Measurements from ENCODE around the gene SUSD6.

SUSD6 gene

DNA sequence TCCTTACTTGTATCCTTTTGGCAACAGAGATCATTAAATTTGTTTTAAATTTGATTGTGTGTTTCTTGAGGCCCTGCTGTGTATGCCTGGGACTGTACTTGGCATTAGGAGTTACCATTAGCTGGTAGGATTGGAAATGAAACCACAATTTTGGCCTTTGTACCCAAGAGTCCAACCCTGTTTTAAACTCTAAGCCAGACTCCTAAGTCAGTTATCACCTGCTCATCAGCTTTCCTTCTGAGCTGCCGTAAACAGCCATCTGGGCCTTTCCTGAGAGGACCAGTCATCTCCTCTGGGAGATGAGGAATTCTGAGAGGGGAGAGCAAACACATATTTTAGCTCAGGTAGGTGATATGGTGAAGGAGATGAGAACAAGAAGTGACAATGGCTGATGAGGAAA is 81.2 kb downstream of the SUSD6 start:
- Histone ChIP-seq H3K9ac (ENCODE audit: low read depth, low read length, poor library complexity) (no peak overlapping the region), H2AK5ac (ENCODE audit: low read depth, low read length) (no peak overlapping the region), H4K8ac (ENCODE audit: low read depth, low read length) (no peak overlapping the region), H3K79me1 (ENCODE audit: low read depth, low read length) (no peaks in the 10 kb centered on the region), H3K9me3 (replicated peaks in 1 of 2; ENCODE audit: control insufficient read depth in 2 of 2, insufficient read depth in 1 of 2, low read depth in 1 of 2, low read length in 2 of 2) (no peaks in the 10 kb centered on the region), H3K23ac (ENCODE audit: low read depth, low read length, poor library complexity) (no peak overlapping the region), H3K4me1 (ENCODE audit: control insufficient read depth in 2 of 2, insufficient read depth in 1 of 2, low read depth in 1 of 2, low read length in 2 of 2) (peaks cover 31 to 45% of the 10 kb centered on the region in 2 donors), H3K14ac (ENCODE audit: low read length) (no peak overlapping the region), H3K4me2 (ENCODE audit: insufficient read depth, low read length, poor library complexity, severe bottlenecking) (no peak overlapping the region), H3K4me3 (ENCODE audit: low read length in 2 of 2) (no peak overlapping the region), H2BK120ac (ENCODE audit: low read depth, low read length) (no peak overlapping the region), H2BK5ac (ENCODE audit: low read length) (no peak overlapping the region), H3K27ac (replicated peaks; ENCODE audit: low read length) (no peak overlapping the region), H2BK15ac (ENCODE audit: low read length) (no peak overlapping the region), H2AFZ (ENCODE audit: low read length) (no peak overlapping the region), H3K18ac (ENCODE audit: low read length) (no peak overlapping the region), H2BK12ac (ENCODE audit: low read length) (no peak overlapping the region), H4K91ac (ENCODE audit: low read depth, low read length, poor library complexity) (no peak overlapping the region), H3K4ac (ENCODE audit: low read length) (no peak overlapping the region), H3K36me3 (replicated peaks in 1 of 2; ENCODE audit: control insufficient read depth in 2 of 2, insufficient read depth in 2 of 2, low read length in 2 of 2) (no peaks in the 10 kb centered on the region), H3K27me3 (ENCODE audit: control insufficient read depth in 3 of 3, insufficient read depth in 3 of 3, low read depth in 1 of 3, low read length in 3 of 3) (no peaks in the 10 kb centered on the region)
- DNase-seq (ENCODE audit: low spot score), result no peak
- no CpG with 5 or more reads among the region's 1 CpG for WGBS, 2 donors (ENCODE audit: extremely low coverage in 2 of 2, insufficient read length in 2 of 2, insufficient replicate concordance in 1 of 2)

DNA sequence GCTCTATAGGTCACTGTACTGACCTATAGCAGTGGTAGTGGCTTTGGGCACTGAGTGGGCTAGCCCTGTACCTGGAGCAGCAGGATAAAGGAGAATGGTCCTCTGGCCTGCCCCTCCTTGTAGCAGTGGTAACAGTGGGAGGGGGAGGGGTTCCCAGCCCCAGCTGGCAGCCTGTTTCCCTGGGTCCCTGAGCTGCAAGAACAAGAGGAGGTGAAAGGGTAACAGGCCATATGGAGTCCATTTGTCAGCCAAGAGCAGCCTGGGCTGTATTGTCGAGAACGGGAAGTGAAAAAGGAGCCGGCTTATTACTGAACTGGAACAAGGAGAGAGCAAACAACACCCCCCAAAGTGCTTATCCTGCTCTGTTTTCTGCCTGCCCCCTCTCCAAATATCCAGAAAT is 81.7 kb downstream of the SUSD6 start:
- H2BK15ac ChIP-seq (ENCODE audit: low read length), result no peak overlapping the region
- no CpG with 5 or more reads among the region's 3 CpGs for WGBS, 2 donors (ENCODE audit: extremely low coverage in 2 of 2, insufficient read length in 2 of 2, insufficient replicate concordance in 1 of 2)
- no peak overlapping the region for H2BK12ac ChIP-seq (ENCODE audit: low read length)
- H3K4ac ChIP-seq (ENCODE audit: low read length), result no peak overlapping the region
- H3K79me1 ChIP-seq (ENCODE audit: low read depth, low read length), result no peaks in the 10 kb centered on the region
- no peak overlapping the region for H3K4me2 ChIP-seq (ENCODE audit: insufficient read depth, low read length, poor library complexity, severe bottlenecking)
- peaks cover 29 to 44% of the 10 kb centered on the region in 2 donors for H3K4me1 ChIP-seq (ENCODE audit: control insufficient read depth in 2 of 2, insufficient read depth in 1 of 2, low read depth in 1 of 2, low read length in 2 of 2)
- H3K27ac ChIP-seq (replicated peaks; ENCODE audit: low read length), result no peak overlapping the region
- no peaks in the 10 kb centered on the region for H3K36me3 ChIP-seq (replicated peaks in 1 of 2; ENCODE audit: control insufficient read depth in 2 of 2, insufficient read depth in 2 of 2, low read length in 2 of 2)
- H3K23ac ChIP-seq (ENCODE audit: low read depth, low read length, poor library complexity), result no peak overlapping the region
- H3K9me3 ChIP-seq (replicated peaks in 1 of 2; ENCODE audit: control insufficient read depth in 2 of 2, insufficient read depth in 1 of 2, low read depth in 1 of 2, low read length in 2 of 2), result no peaks in the 10 kb centered on the region
- no peak for DNase-seq (ENCODE audit: low spot score)
- H4K8ac ChIP-seq (ENCODE audit: low read depth, low read length), result no peak overlapping the region
- H3K14ac ChIP-seq (ENCODE audit: low read length), result no peak overlapping the region
- no peaks in the 10 kb centered on the region for H3K27me3 ChIP-seq (ENCODE audit: control insufficient read depth in 3 of 3, insufficient read depth in 3 of 3, low read depth in 1 of 3, low read length in 3 of 3)
- peak overlapping the region; percentile 0 for H2AK5ac ChIP-seq (ENCODE audit: low read depth, low read length)
- no peak overlapping the region for H2AFZ ChIP-seq (ENCODE audit: low read length)
- H2BK5ac ChIP-seq (ENCODE audit: low read length), result no peak overlapping the region
- H3K18ac ChIP-seq (ENCODE audit: low read length), result peak overlapping the region; percentile 2
- no peak overlapping the region for H2BK120ac ChIP-seq (ENCODE audit: low read depth, low read length)
- no peak overlapping the region for H3K4me3 ChIP-seq (ENCODE audit: low read length in 2 of 2)
- H4K91ac ChIP-seq (ENCODE audit: low read depth, low read length, poor library complexity), result no peak overlapping the region
- no peak overlapping the region for H3K9ac ChIP-seq (ENCODE audit: low read depth, low read length, poor library complexity)

DNA sequence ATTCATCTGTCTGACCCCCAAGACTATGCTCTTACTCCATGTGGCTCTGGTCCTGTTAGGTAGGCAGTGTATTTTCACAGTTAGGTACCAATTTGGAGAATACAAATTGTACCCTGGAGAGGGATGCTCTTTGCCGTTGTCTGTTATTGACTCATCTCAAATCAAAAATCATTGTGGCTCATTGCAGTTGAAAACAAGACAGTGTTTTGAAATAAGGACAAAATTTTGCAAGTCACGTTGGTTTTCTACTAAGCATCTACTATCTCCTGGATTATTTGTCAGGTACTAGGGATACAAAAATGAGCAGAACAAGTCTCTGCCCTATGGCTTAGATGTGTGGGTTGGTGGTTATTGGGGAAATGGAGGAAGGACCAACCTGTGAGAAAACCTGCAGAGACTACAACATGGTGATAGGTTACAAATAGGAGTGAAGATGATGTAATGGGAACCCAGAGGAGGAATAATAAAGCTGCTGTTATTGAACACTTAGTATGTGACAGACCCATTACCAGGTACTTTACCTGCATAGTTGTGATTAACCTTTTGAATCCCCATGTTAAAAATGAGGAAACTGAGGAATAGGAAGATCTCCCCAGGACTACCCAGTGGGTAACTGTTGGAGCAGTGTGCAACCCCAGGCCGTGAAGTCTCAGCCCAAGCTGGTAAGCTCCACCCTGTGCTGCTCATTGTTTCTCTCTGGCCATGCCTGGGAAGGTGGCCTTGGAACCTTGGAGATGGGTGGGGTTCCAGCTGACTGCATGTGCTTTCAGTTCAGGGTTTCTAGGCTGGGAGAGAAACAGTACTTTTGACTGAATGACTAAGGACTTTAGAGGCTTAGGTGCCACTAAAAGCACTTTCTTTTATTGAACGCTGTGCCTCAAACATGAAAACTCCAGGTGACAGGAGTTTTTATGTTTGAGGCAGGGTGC is 82.7 kb downstream of the SUSD6 start:
- Histone ChIP-seq H2BK15ac (ENCODE audit: low read length) (no peak overlapping the region), H3K23ac (ENCODE audit: low read depth, low read length, poor library complexity) (no peak overlapping the region), H3K4me3 (ENCODE audit: low read length in 2 of 2) (no peak overlapping the region), H3K9ac (ENCODE audit: low read depth, low read length, poor library complexity) (no peak overlapping the region), H3K9me3 (replicated peaks in 1 of 2; ENCODE audit: control insufficient read depth in 2 of 2, insufficient read depth in 1 of 2, low read depth in 1 of 2, low read length in 2 of 2) (no peaks in the 10 kb centered on the region), H2AK5ac (ENCODE audit: low read depth, low read length) (no peak overlapping the region), H2BK5ac (ENCODE audit: low read length) (no peak overlapping the region), H3K36me3 (replicated peaks in 1 of 2; ENCODE audit: control insufficient read depth in 2 of 2, insufficient read depth in 2 of 2, low read length in 2 of 2) (no peaks in the 10 kb centered on the region), H3K79me1 (ENCODE audit: low read depth, low read length) (no peaks in the 10 kb centered on the region), H2BK12ac (ENCODE audit: low read length) (no peak overlapping the region), H2BK120ac (ENCODE audit: low read depth, low read length) (no peak overlapping the region), H3K18ac (ENCODE audit: low read length) (no peak overlapping the region), H4K8ac (ENCODE audit: low read depth, low read length) (no peak overlapping the region), H3K27ac (replicated peaks; ENCODE audit: low read length) (no peak overlapping the region), H3K4ac (ENCODE audit: low read length) (no peak overlapping the region), H4K91ac (ENCODE audit: low read depth, low read length, poor library complexity) (no peak overlapping the region), H3K4me1 (ENCODE audit: control insufficient read depth in 2 of 2, insufficient read depth in 1 of 2, low read depth in 1 of 2, low read length in 2 of 2) (peaks cover 28 to 39% of the 10 kb centered on the region in 2 donors), H3K14ac (ENCODE audit: low read length) (no peak overlapping the region), H2AFZ (ENCODE audit: low read length) (no peak overlapping the region), H3K27me3 (ENCODE audit: control insufficient read depth in 3 of 3, insufficient read depth in 3 of 3, low read depth in 1 of 3, low read length in 3 of 3) (no peaks in the 10 kb centered on the region), H3K4me2 (ENCODE audit: insufficient read depth, low read length, poor library complexity, severe bottlenecking) (no peak overlapping the region)
- WGBS, 2 donors (ENCODE audit: extremely low coverage in 2 of 2, insufficient read length in 2 of 2, insufficient replicate concordance in 1 of 2), result no CpG with 5 or more reads among the region's 4 CpGs
- no peak for DNase-seq (ENCODE audit: low spot score)

DNA sequence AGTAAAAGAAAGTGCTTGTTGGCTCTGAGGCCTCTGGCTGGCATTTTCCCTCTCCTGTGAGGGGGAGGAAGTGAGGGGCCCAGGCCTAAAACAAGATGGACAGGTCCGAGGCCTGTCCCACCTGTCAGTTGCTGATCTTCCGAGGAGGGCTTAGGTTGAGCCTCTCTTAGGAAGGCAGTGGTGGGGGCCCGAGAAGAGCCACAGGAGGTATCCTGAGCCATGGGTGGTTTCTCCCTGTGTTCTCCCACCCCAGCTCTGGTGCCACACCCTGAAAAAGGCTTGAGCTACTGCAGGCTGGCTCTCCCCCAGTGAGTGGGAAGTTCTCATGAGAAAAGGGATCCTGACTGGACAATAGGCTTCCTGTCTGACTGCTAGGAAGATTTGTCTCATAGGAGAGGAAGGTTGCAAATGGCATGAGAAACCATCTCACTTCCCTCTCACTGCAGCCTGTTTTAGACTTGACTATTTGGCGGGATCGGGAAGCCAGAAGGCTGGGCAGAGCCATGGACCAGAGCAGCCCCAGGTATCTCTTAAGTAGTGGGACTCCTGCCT is 83.4 kb downstream of the SUSD6 start:
- Histone ChIP-seq H3K18ac (ENCODE audit: low read length) (peak overlapping the region; percentile 86), H3K9me3 (replicated peaks in 1 of 2; ENCODE audit: control insufficient read depth in 2 of 2, insufficient read depth in 1 of 2, low read depth in 1 of 2, low read length in 2 of 2) (no peaks in the 10 kb centered on the region), H2BK12ac (ENCODE audit: low read length) (no peak overlapping the region), H3K27me3 (ENCODE audit: control insufficient read depth in 3 of 3, insufficient read depth in 3 of 3, low read depth in 1 of 3, low read length in 3 of 3) (no peaks in the 10 kb centered on the region), H3K9ac (ENCODE audit: low read depth, low read length, poor library complexity) (no peak overlapping the region), H3K79me1 (ENCODE audit: low read depth, low read length) (no peaks in the 10 kb centered on the region), H3K4me2 (ENCODE audit: insufficient read depth, low read length, poor library complexity, severe bottlenecking) (no peak overlapping the region), H2BK5ac (ENCODE audit: low read length) (no peak overlapping the region), H3K4ac (ENCODE audit: low read length) (no peak overlapping the region), H3K36me3 (replicated peaks in 1 of 2; ENCODE audit: control insufficient read depth in 2 of 2, insufficient read depth in 2 of 2, low read length in 2 of 2) (no peaks in the 10 kb centered on the region), H3K27ac (replicated peaks; ENCODE audit: low read length) (no peak overlapping the region), H2AK5ac (ENCODE audit: low read depth, low read length) (no peak overlapping the region), H3K14ac (ENCODE audit: low read length) (no peak overlapping the region), H2BK15ac (ENCODE audit: low read length) (no peak overlapping the region), H3K4me1 (ENCODE audit: control insufficient read depth in 2 of 2, insufficient read depth in 1 of 2, low read depth in 1 of 2, low read length in 2 of 2) (peaks cover 28 to 39% of the 10 kb centered on the region in 2 donors), H2BK120ac (ENCODE audit: low read depth, low read length) (no peak overlapping the region), H4K91ac (ENCODE audit: low read depth, low read length, poor library complexity) (no peak overlapping the region), H3K4me3 (ENCODE audit: low read length in 2 of 2) (no peak overlapping the region), H4K8ac (ENCODE audit: low read depth, low read length) (no peak overlapping the region), H2AFZ (ENCODE audit: low read length) (no peak overlapping the region), H3K23ac (ENCODE audit: low read depth, low read length, poor library complexity) (no peak overlapping the region)
- DNase-seq (ENCODE audit: low spot score), result no peak
- WGBS, 2 donors (ENCODE audit: extremely low coverage in 2 of 2, insufficient read length in 2 of 2, insufficient replicate concordance in 1 of 2), result no CpG with 5 or more reads among the region's 5 CpGs
